Esophagus muscularis mucosa (tissue), 3 donors: ENCODE measurements around the gene TSPAN31.

Experiments
- POLR2A ChIP-seq: fragments of 450-650 bp; IDR thresholded peaks from one replicate; pipeline ENCODE4 v1.6.1; 2017; ENCODE audit warnings: antibody characterized with exemption, moderate library complexity, mild to moderate bottlenecking, low read depth
- TF ChIP-seq, protein P1 (sequence below), 3 experiments: fragments of 200-600 bp in 2 of 3; fragments of 450-650 bp in 1 of 3; sonication (generic) in 2 of 3; IDR thresholded peaks; one replicate each; pipeline ENCODE4 v1.5.1; 2017 to 2019; ENCODE audit warnings: antibody characterized with exemption in 3 of 3, mild to moderate bottlenecking in 2 of 3, moderate library complexity in 1 of 3

DNA sequence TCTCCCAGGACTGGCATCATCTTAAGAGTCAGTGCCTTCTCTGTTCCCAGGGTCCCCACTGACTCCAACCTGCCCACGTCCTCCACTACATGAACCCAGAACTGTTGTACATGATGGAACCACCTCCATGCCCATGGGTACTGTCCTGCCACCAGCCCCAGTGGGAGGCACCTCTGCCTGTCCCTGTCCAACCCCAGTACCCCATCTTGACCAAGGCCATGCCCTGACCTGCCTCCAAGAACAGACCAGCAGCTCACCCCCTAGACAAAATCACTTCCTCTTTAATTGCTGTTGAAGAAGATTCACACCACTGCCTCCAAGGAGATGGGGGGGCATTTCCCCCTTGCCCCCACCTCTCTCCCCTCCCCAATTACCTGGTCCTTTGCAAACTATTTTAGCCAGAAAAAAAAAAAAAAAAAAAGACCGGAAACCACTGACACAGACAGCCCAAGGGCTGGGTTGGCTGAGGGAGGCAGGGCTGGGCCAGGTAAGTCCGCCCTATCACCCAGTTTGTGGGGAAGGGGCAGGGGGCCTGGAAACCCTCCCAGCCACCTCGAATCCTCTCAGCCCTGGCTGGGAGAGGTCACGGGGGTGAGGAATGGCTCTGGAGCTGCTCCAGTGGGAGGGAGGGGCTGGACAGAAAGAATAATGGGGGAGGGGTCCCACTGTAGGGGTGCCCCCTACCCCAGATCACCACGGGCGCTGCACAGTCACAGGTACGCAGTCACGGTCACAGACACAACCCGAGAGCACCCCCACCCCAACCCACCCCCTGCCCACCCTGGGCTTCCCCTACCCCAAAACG is 19.7 kb upstream of the TSPAN31 start:
- TF ChIP-seq POLR2A = no peak
- TF ChIP-seq, protein P1, sequence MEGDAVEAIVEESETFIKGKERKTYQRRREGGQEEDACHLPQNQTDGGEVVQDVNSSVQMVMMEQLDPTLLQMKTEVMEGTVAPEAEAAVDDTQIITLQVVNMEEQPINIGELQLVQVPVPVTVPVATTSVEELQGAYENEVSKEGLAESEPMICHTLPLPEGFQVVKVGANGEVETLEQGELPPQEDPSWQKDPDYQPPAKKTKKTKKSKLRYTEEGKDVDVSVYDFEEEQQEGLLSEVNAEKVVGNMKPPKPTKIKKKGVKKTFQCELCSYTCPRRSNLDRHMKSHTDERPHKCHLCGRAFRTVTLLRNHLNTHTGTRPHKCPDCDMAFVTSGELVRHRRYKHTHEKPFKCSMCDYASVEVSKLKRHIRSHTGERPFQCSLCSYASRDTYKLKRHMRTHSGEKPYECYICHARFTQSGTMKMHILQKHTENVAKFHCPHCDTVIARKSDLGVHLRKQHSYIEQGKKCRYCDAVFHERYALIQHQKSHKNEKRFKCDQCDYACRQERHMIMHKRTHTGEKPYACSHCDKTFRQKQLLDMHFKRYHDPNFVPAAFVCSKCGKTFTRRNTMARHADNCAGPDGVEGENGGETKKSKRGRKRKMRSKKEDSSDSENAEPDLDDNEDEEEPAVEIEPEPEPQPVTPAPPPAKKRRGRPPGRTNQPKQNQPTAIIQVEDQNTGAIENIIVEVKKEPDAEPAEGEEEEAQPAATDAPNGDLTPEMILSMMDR (IDR thresholded peaks at IDR 0.05) = no peak
